ENCODE results near the gene COMMD9.

The COMMD9 gene

GRCh38 chr11:36240173-36240572 lies 49.1 kb downstream of the COMMD9 start:
- H3K27me3 ChIP-seq (ENCODE audit: control insufficient read depth, insufficient read depth, low read length) = no peaks in the 10 kb centered on the region
- H3K27ac ChIP-seq = no peak overlapping the region
- no peaks in the 10 kb centered on the region for H3K79me2 ChIP-seq
- H3K36me3 ChIP-seq (ENCODE audit: control insufficient read depth, insufficient read depth, low read length) = no peaks in the 10 kb centered on the region
- H3K4me1 ChIP-seq = no peaks in the 10 kb centered on the region
- H2AFZ ChIP-seq = no peak overlapping the region
- H3K9me3 ChIP-seq (ENCODE audit: control insufficient read depth, low read length) = no peaks in the 10 kb centered on the region
- H3K4me3 ChIP-seq (ENCODE audit: low read depth, low read length) = no peak overlapping the region
- H3K9ac ChIP-seq = no peak overlapping the region
- no peak overlapping the region for H3K4me2 ChIP-seq (ENCODE audit: low read length)
- no peak for TF ChIP-seq CTCF (IDR thresholded peaks at IDR 0.05)

DNA sequence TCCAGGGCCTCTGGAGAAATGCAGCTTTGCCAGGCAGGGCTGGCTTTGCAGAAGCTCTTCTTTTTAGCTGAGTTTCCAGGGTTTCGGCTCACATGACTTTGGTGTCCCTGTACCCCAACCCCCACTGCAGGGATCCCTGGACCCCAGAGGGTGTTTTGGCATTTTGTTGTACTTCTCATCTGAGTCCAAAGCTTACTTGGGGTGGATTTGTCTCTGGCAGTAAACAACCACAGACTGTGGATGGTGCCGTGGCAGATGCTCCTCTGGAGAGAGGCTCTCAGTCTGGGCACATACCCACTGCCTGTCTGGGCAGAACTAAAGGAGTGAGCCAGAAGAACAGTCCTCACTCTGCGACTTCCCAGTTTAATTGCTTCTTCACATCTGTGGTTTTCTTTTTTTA lies 49.6 kb downstream of the COMMD9 start:
- Histone ChIP-seq H3K4me1 (no peaks in the 10 kb centered on the region), H3K4me2 (ENCODE audit: low read length) (no peak overlapping the region), H3K4me3 (ENCODE audit: low read depth, low read length) (no peak overlapping the region), H3K9ac (no peak overlapping the region), H3K79me2 (no peaks in the 10 kb centered on the region), H3K36me3 (ENCODE audit: control insufficient read depth, insufficient read depth, low read length) (no peaks in the 10 kb centered on the region), H3K27me3 (ENCODE audit: control insufficient read depth, insufficient read depth, low read length) (no peaks in the 10 kb centered on the region), H2AFZ (no peak overlapping the region), H3K9me3 (ENCODE audit: control insufficient read depth, low read length) (no peaks in the 10 kb centered on the region), H3K27ac (no peak overlapping the region)
- no peak for TF ChIP-seq CTCF (IDR thresholded peaks at IDR 0.05)

- no peaks in the 10 kb centered on the region for H3K9me3 ChIP-seq (ENCODE audit: control insufficient read depth, low read length)
- no peak overlapping the region for H3K4me2 ChIP-seq (ENCODE audit: low read length)
- no peaks in the 10 kb centered on the region for H3K79me2 ChIP-seq
- H3K9ac ChIP-seq = no peak overlapping the region
- H3K4me1 ChIP-seq = no peaks in the 10 kb centered on the region
- H3K36me3 ChIP-seq (ENCODE audit: control insufficient read depth, insufficient read depth, low read length) = no peaks in the 10 kb centered on the region
- no peak overlapping the region for H2AFZ ChIP-seq
- no peak for TF ChIP-seq CTCF (IDR thresholded peaks at IDR 0.05)
- no peak overlapping the region for H3K4me3 ChIP-seq (ENCODE audit: low read depth, low read length)
- H3K27me3 ChIP-seq (ENCODE audit: control insufficient read depth, insufficient read depth, low read length) = no peaks in the 10 kb centered on the region
- H3K27ac ChIP-seq = no peak overlapping the region
These were observed 50.3 kb downstream of the COMMD9 start for GRCh38 chr11:36238881-36239280.

DNA sequence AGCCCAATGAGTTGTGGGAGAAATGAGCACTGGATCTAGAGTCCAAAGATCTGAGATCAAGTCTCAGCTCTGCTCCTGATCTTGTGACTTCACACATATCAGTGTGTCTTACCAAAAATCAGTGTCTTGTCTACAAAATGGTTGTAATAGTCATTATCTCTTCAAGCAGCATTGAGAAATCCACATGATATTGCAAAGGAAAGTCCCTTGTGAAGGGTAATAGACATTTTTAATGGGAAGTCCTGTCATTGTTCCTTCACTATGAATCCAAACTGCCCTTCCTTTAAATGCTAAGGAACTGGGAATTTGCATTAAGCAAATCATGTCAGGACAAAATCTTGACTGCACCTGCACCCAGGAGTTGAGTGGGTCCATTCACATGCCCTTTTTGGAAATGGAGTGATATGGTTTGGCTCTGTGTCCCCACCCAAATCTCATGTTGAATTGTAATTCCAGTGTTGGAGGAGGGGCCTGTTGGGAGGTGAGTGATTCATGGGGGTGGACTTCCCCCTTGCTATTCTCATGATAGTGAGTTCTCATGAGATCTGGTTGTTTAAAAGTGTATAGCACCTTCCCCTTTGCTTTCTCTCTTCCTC lies 51.1 kb downstream of the COMMD9 start:
- H3K9me3 ChIP-seq (ENCODE audit: control insufficient read depth, low read length) = no peaks in the 10 kb centered on the region
- no peak overlapping the region for H3K9ac ChIP-seq
- H3K4me3 ChIP-seq (ENCODE audit: low read depth, low read length) = no peak overlapping the region
- H3K4me1 ChIP-seq = no peaks in the 10 kb centered on the region
- no peaks in the 10 kb centered on the region for H3K36me3 ChIP-seq (ENCODE audit: control insufficient read depth, insufficient read depth, low read length)
- no peak overlapping the region for H2AFZ ChIP-seq
- H3K27me3 ChIP-seq (ENCODE audit: control insufficient read depth, insufficient read depth, low read length) = no peaks in the 10 kb centered on the region
- no peak overlapping the region for H3K27ac ChIP-seq
- TF ChIP-seq CTCF (IDR thresholded peaks at IDR 0.05) = no peak
- H3K79me2 ChIP-seq = no peaks in the 10 kb centered on the region
- no peak overlapping the region for H3K4me2 ChIP-seq (ENCODE audit: low read length)

DNA sequence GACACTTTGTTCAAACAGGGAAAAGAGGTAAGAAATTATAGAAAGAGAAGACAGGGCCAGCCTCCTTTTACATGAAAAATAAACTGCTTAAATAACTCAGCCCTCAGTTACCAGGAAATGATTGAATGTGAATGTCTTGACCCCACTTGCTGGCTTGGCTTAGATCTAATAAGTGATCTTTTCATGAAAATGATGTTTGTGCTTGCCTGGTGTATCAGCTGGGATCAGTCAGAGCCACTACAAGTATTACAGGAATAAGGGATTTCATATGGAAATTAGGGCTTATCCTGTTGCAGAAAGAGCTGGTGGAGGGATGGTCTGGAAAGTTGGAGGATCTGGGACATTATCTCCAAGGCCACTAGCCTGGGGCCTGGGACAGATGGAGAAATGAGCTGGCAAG lies 51.8 kb downstream of the COMMD9 start:
- H3K9me3 ChIP-seq (ENCODE audit: control insufficient read depth, low read length) = no peaks in the 10 kb centered on the region
- no peak overlapping the region for H3K9ac ChIP-seq
- H3K36me3 ChIP-seq (ENCODE audit: control insufficient read depth, insufficient read depth, low read length) = no peaks in the 10 kb centered on the region
- no peaks in the 10 kb centered on the region for H3K27me3 ChIP-seq (ENCODE audit: control insufficient read depth, insufficient read depth, low read length)
- TF ChIP-seq CTCF (IDR thresholded peaks at IDR 0.05) = no peak
- no peaks in the 10 kb centered on the region for H3K4me1 ChIP-seq
- no peak overlapping the region for H3K27ac ChIP-seq
- no peak overlapping the region for H3K4me2 ChIP-seq (ENCODE audit: low read length)
- H3K79me2 ChIP-seq = no peaks in the 10 kb centered on the region
- no peak overlapping the region for H3K4me3 ChIP-seq (ENCODE audit: low read depth, low read length)
- H2AFZ ChIP-seq = no peak overlapping the region

Measured in parathyroid adenoma (tissue), 2 donors.